ENCODE measurements around the gene RTP3.
"Not testable (repeated sequence)": the region's sequence is repeated elsewhere in the genome, so short reads cannot be mapped to it uniquely, and the experiment has no call there.

The RTP3 gene

DNA sequence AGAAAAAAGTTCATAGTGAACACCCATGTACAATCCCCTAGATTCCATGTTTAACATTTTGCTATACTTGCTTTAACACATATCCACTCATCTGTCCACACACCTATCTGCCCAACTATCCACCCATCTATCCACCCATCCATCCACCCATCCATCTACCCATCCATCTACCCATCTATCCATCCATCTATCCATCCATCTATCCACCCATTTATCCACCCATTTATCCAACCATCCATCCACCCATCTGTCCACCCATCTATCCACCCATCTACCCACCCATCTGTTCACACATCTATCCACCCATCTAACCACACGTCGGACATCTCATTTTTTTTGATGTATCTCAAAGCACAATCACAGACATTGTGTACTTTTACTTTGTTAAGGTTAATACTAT is 25.8 kb downstream of the RTP3 start:
- H3K9ac ChIP-seq (ENCODE audit: low read length), result no peak overlapping the region
- no peaks in the 10 kb centered on the region for H3K27me3 ChIP-seq (ENCODE audit: control insufficient read depth, insufficient read depth, low read length)
- peaks cover 5% of the 10 kb centered on the region; the same call in 1 of the 2 replicates for H3K4me1 ChIP-seq (ENCODE audit: control insufficient read depth, insufficient read depth, low read length)
- no peaks in the 10 kb centered on the region for H3K9me3 ChIP-seq (ENCODE audit: control insufficient read depth, insufficient read depth, low read depth, low read length)
- H3K36me3 ChIP-seq (ENCODE audit: control insufficient read depth, insufficient read depth, low read length), result no peaks in the 10 kb centered on the region
- no peak overlapping the region for H3K27ac ChIP-seq (ENCODE audit: low read depth, low read length)
- no peak overlapping the region for H3K4me3 ChIP-seq (ENCODE audit: low read depth, low read length)

DNA sequence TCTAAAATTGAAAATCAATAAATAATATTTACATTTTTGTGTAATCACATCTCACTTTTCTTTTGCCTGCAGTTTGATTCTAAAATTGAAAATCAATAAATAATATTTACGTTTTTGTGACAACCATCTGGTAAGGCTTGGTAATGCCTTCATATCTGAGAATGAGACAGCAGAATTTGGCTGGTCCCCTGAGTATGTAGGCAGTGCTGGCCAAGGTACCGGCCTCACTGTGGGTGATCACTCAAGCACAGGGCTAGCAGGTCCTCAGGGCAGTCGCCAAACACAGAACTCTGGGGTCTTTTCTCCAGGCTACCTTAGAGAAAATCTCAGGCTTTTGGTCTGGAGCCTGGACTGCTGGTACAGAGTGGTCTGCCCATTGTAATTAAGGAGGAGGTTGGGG is 26.2 kb downstream of the RTP3 start:
- no peaks in the 10 kb centered on the region for H3K27me3 ChIP-seq (ENCODE audit: control insufficient read depth, insufficient read depth, low read length)
- H3K27ac ChIP-seq (ENCODE audit: low read depth, low read length), result no peak overlapping the region
- H3K4me1 ChIP-seq (ENCODE audit: control insufficient read depth, insufficient read depth, low read length), result peaks cover 5% of the 10 kb centered on the region; the same call in 1 of the 2 replicates
- H3K36me3 ChIP-seq (ENCODE audit: control insufficient read depth, insufficient read depth, low read length), result no peaks in the 10 kb centered on the region
- H3K4me3 ChIP-seq (ENCODE audit: low read depth, low read length), result no peak overlapping the region
- no peaks in the 10 kb centered on the region for H3K9me3 ChIP-seq (ENCODE audit: control insufficient read depth, insufficient read depth, low read depth, low read length)
- no peak overlapping the region for H3K9ac ChIP-seq (ENCODE audit: low read length)

DNA sequence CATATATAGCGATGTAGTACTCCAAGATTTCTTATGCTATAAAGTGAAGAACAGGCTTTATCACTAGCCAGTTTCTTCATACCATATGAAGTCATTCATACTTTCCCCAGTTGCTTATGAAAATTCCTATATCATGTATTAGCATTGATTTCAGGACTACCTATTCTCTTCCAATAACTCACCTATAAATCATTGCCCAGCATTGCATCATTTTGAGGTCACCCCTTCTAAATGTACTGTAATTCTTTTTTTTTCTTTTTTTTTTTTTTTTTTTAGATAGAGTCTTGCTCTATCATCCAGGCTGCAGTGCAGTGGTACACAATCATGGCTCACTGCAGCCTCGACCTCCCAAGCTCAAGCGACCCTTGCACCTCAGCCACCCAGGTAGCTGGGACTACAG is 27.1 kb downstream of the RTP3 start:
- Histone ChIP-seq H3K36me3 (ENCODE audit: control insufficient read depth, insufficient read depth, low read length) (no peaks in the 10 kb centered on the region), H3K9me3 (ENCODE audit: control insufficient read depth, insufficient read depth, low read depth, low read length) (no peaks in the 10 kb centered on the region), H3K9ac (ENCODE audit: low read length) (no peak overlapping the region), H3K27me3 (ENCODE audit: control insufficient read depth, insufficient read depth, low read length) (no peaks in the 10 kb centered on the region), H3K4me3 (ENCODE audit: low read depth, low read length) (no peak overlapping the region), H3K4me1 (ENCODE audit: control insufficient read depth, insufficient read depth, low read length) (peaks cover 5% of the 10 kb centered on the region; the same call in 1 of the 2 replicates), H3K27ac (ENCODE audit: low read depth, low read length) (no peak overlapping the region)

GRCh38 chr3:46527239-46527638 is 29.5 kb downstream of the RTP3 start:
- Histone ChIP-seq H3K9me3 (ENCODE audit: control insufficient read depth, insufficient read depth, low read depth, low read length) (no peaks in the 10 kb centered on the region), H3K9ac (ENCODE audit: low read length) (no peak overlapping the region), H3K4me1 (ENCODE audit: control insufficient read depth, insufficient read depth, low read length) (no peaks in the 10 kb centered on the region), H3K4me3 (ENCODE audit: low read depth, low read length) (no peak overlapping the region), H3K27ac (ENCODE audit: low read depth, low read length) (no peak overlapping the region), H3K36me3 (ENCODE audit: control insufficient read depth, insufficient read depth, low read length) (0 out of 2 replicates have a peak, but pooled peaks cover 4% of the 10 kb centered on the region), H3K27me3 (ENCODE audit: control insufficient read depth, insufficient read depth, low read length) (no peaks in the 10 kb centered on the region)

DNA sequence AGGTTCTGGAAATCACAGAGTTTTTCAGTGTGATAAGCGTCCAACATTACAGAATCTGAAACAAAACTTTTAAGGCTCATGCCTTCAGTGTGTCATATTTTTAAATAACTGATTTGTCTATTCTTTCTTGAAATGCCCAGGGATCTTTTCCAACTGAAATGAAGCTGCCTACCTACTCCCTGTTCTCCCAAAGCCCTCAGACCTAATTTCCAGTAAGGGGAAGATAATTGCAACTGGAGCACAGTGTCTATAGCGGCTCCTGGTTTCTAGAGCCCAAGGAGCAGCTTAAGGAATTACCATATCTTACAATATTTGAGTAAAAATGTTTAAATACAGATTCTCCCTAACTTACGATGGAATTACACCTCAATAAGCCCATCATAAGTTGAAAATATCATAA is 35.3 kb downstream of the RTP3 start:
- no peaks in the 10 kb centered on the region for H3K9me3 ChIP-seq (ENCODE audit: control insufficient read depth, insufficient read depth, low read depth, low read length)
- H3K4me1 ChIP-seq (ENCODE audit: control insufficient read depth, insufficient read depth, low read length), result peaks cover 12% of the 10 kb centered on the region
- peaks cover 4% of the 10 kb centered on the region; the same call in 1 of the 2 replicates for H3K36me3 ChIP-seq (ENCODE audit: control insufficient read depth, insufficient read depth, low read length)
- no peaks in the 10 kb centered on the region for H3K27me3 ChIP-seq (ENCODE audit: control insufficient read depth, insufficient read depth, low read length)
- no peak overlapping the region for H3K9ac ChIP-seq (ENCODE audit: low read length)
- no peak overlapping the region for H3K27ac ChIP-seq (ENCODE audit: low read depth, low read length)
- no peak overlapping the region for H3K4me3 ChIP-seq (ENCODE audit: low read depth, low read length)

DNA sequence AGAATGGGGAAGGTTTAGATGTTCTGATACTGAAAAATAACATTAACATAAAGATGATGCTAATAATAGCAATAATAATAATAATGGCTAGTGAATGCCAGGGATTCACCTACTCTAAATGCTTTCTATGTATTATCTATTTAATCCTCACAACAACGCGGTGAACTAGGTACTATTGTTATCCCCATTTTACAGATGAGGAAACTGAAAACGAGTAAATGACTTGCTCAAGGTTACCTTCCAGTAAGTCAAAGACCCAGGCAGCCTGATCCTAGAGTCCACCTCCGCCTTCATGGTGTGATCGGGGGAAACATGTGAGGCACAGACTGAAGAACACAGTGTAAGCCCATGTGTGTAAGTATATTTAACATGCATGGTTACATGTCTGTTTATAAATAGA is 38.0 kb downstream of the RTP3 start:
- Histone ChIP-seq H3K27me3 (ENCODE audit: control insufficient read depth, insufficient read depth, low read length) (no peaks in the 10 kb centered on the region), H3K36me3 (ENCODE audit: control insufficient read depth, insufficient read depth, low read length) (peaks cover 4% of the 10 kb centered on the region; the same call in 1 of the 2 replicates), H3K4me3 (ENCODE audit: low read depth, low read length) (no peak overlapping the region), H3K4me1 (ENCODE audit: control insufficient read depth, insufficient read depth, low read length) (peaks cover 12% of the 10 kb centered on the region), H3K9ac (ENCODE audit: low read length) (no peak overlapping the region), H3K9me3 (ENCODE audit: control insufficient read depth, insufficient read depth, low read depth, low read length) (no peaks in the 10 kb centered on the region), H3K27ac (ENCODE audit: low read depth, low read length) (no peak overlapping the region)

DNA sequence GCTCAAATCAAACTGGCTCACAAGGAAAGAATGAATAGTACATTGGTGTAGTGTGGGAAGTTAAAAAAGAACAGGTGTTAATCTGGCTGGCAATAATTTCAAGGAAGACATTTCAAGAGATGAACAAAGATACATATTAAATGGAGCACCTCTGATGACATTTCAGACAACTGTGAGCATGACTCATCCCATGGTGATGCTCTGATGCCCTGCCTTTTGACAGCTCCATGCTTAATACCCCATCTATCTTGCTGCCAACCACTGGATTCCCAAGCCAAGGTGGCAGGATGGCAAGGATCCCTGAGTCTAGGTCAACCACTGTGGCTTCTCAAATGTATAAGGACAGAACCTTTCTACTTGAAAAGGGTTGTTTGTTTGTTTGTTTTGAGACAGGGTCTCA is 39.0 kb downstream of the RTP3 start:
- H3K27ac ChIP-seq (ENCODE audit: low read depth, low read length), result no peak overlapping the region
- no peaks in the 10 kb centered on the region; the same call in 1 of the 2 replicates for H3K36me3 ChIP-seq (ENCODE audit: control insufficient read depth, insufficient read depth, low read length)
- H3K9me3 ChIP-seq (ENCODE audit: control insufficient read depth, insufficient read depth, low read depth, low read length), result no peaks in the 10 kb centered on the region
- peaks cover 12% of the 10 kb centered on the region for H3K4me1 ChIP-seq (ENCODE audit: control insufficient read depth, insufficient read depth, low read length)
- no peak overlapping the region for H3K9ac ChIP-seq (ENCODE audit: low read length)
- no peak overlapping the region for H3K4me3 ChIP-seq (ENCODE audit: low read depth, low read length)
- H3K27me3 ChIP-seq (ENCODE audit: control insufficient read depth, insufficient read depth, low read length), result no peaks in the 10 kb centered on the region

DNA sequence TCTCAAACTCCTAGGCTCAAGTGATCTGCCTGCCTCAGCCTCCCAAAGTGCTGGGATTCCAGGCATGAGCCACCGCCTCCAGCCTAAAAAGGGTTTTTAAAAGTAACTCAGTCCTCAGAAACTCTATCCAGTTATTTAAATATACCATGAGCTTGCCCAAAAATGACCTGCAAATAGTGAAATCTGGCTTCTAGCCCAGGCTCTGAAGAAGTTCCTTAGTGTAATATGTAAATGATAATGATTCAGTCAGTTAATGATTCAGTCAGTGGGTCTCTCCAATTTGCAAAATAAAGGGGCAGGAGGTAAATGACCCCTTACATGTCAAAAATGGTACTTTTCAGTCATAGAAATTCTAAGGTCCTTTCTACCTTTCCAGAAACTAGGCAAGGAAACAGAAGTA is 39.5 kb downstream of the RTP3 start:
- H3K27me3 ChIP-seq (ENCODE audit: control insufficient read depth, insufficient read depth, low read length), result no peaks in the 10 kb centered on the region
- no peak overlapping the region for H3K9ac ChIP-seq (ENCODE audit: low read length)
- no peaks in the 10 kb centered on the region; the same call in 1 of the 2 replicates for H3K36me3 ChIP-seq (ENCODE audit: control insufficient read depth, insufficient read depth, low read length)
- H3K4me3 ChIP-seq (ENCODE audit: low read depth, low read length), result no peak overlapping the region
- H3K4me1 ChIP-seq (ENCODE audit: control insufficient read depth, insufficient read depth, low read length), result peaks cover 12% of the 10 kb centered on the region
- no peaks in the 10 kb centered on the region for H3K9me3 ChIP-seq (ENCODE audit: control insufficient read depth, insufficient read depth, low read depth, low read length)
- no peak overlapping the region for H3K27ac ChIP-seq (ENCODE audit: low read depth, low read length)

DNA sequence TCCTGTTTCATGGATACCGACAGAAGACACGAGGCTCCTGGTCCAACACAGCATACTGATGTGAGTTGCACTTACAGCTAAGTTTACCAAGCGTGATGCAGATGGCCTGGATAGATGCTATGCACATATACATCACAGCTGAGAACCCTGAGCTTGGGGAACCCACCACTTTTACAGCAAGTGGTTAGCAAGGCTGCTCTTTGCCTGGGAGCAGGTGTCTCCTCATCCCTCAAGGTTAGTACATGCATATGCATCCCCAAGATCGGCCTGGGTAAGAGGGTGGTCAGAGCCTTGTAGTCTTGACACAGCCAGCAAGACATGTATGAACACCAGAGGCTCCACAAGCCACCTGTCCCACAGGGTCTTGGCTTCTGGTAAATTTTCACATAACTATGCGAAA is 40.0 kb downstream of the RTP3 start:
- H3K36me3 ChIP-seq (ENCODE audit: control insufficient read depth, insufficient read depth, low read length), result no peaks in the 10 kb centered on the region
- H3K4me1 ChIP-seq (ENCODE audit: control insufficient read depth, insufficient read depth, low read length), result peaks cover 13% of the 10 kb centered on the region
- no peak overlapping the region for H3K27ac ChIP-seq (ENCODE audit: low read depth, low read length)
- no peak overlapping the region for H3K4me3 ChIP-seq (ENCODE audit: low read depth, low read length)
- H3K9ac ChIP-seq (ENCODE audit: low read length), result no peak overlapping the region
- no peaks in the 10 kb centered on the region for H3K9me3 ChIP-seq (ENCODE audit: control insufficient read depth, insufficient read depth, low read depth, low read length)
- no peaks in the 10 kb centered on the region for H3K27me3 ChIP-seq (ENCODE audit: control insufficient read depth, insufficient read depth, low read length)

- H3K36me3 ChIP-seq (ENCODE audit: control insufficient read depth, insufficient read depth, low read length); H3K9ac ChIP-seq (ENCODE audit: low read length); H3K27ac ChIP-seq (ENCODE audit: low read depth, low read length); H3K27me3 ChIP-seq (ENCODE audit: control insufficient read depth, insufficient read depth, low read length); H3K4me3 ChIP-seq (ENCODE audit: low read depth, low read length); H3K9me3 ChIP-seq (ENCODE audit: control insufficient read depth, insufficient read depth, low read depth, low read length): not testable (repeated sequence)
- peaks cover 17% of the 10 kb centered on the region for H3K4me1 ChIP-seq (ENCODE audit: control insufficient read depth, insufficient read depth, low read length)
Observed at GRCh38 chr3:46538425-46538802, 40.6 kb downstream of the RTP3 start.

GRCh38 chr3:46538803-46539442 is 41.1 kb downstream of the RTP3 start:
- H3K4me1 ChIP-seq (ENCODE audit: control insufficient read depth, insufficient read depth, low read length), result peaks cover 17% of the 10 kb centered on the region
- H3K27ac ChIP-seq (ENCODE audit: low read depth, low read length), result no peak overlapping the region
- H3K27me3 ChIP-seq (ENCODE audit: control insufficient read depth, insufficient read depth, low read length), result no peaks in the 10 kb centered on the region
- no peak overlapping the region for H3K9ac ChIP-seq (ENCODE audit: low read length)
- no peaks in the 10 kb centered on the region for H3K36me3 ChIP-seq (ENCODE audit: control insufficient read depth, insufficient read depth, low read length)
- H3K4me3 ChIP-seq (ENCODE audit: low read depth, low read length), result no peak overlapping the region
- H3K9me3 ChIP-seq (ENCODE audit: control insufficient read depth, insufficient read depth, low read depth, low read length), result no peaks in the 10 kb centered on the region

Measured in HUES6 (cell line).